AG04450 (cell line): Measurements from ENCODE around the gene GABBR2. TPM values are rescaled to one million over a fixed set of nuclear protein-coding genes. Genes with fewer than 3 reads are reported as not detected.

Experiments used
- CTCF ChIA-PET: fragments of 300-600, 350-600 bp; formaldehyde crosslinking; extraction: SDS; loops from one replicate; lab custom pipeline; 2022; ENCODE audit warnings: antibody characterized with exemption, inconsistent platforms; lab: Charles Lee
- POLR2A ChIA-PET: fragments of 350-600 bp; formaldehyde crosslinking; extraction: SDS; loops from one replicate; lab custom pipeline; 2021; ENCODE audit warnings: antibody characterized with exemption, inconsistent platforms; lab: Yijun Ruan, JAX
- DNase-seq: peaks from one replicate; pipeline ENCODE4 v3.0.0-alpha.2; 2011; ENCODE audit warnings: low read depth, low spot score
- H3K27ac ChIP-seq: one replicate; pipeline ENCODE4 v1.5.1; 2012; ENCODE audit warnings: low read depth, low read length, control low read depth
- H3K27me3 ChIP-seq: one replicate; pipeline ENCODE4 v1.6.0; 2012; ENCODE audit warnings: low read length; ENCODE audit not compliant: control insufficient read depth, insufficient read depth
- H3K4me3 ChIP-seq: 2 replicates; pipeline ENCODE4 v1.5.1; 2011; ENCODE audit warnings: mild to moderate bottlenecking, low read depth, low read length, control low read depth
- H3K9me3 ChIP-seq: 2 replicates; pipeline ENCODE4 v1.5.1; 2012; ENCODE audit warnings: low read length; ENCODE audit not compliant: control insufficient read depth, insufficient read depth
- CTCF ChIP-seq: IDR thresholded peaks from 2 replicates; pipeline ENCODE4 v1.5.1; 2011; ENCODE audit warnings: low read depth, low read length, control low read depth, inconsistent platforms
- polyA plus RNA-seq: library from polyadenylated mRNA; depleted of rRNA; stranded (reverse); fragments of >200 nt; gene quantifications from 2 replicates; pipeline ENCODE4 v1.2.3, GENCODE V29; 2011

The GABBR2 gene
- polyA plus RNA-seq, 1 experiment = 2.4 TPM

- POLR2A ChIA-PET = interaction anchor here (0.6 kb wide), 1 partner anchor 84 kb away, joined by 7 read pairs; no protein-coding TSS in a partner anchor
- no peak overlapping the region for H3K4me3 ChIP-seq
- TF ChIP-seq CTCF = no peak
- peak overlapping the region; percentile 61 for H3K27ac ChIP-seq
- DNase-seq = peak; percentile 15
- no peaks in the 10 kb centered on the region for H3K27me3 ChIP-seq
- CTCF ChIA-PET = interaction anchor here (1.2 to 3.2 kb wide), 2 partner anchors 33 to 427 kb away, joined by 3 to 9 read pairs; no protein-coding TSS in a partner anchor
- no peaks in the 10 kb centered on the region for H3K9me3 ChIP-seq
These were observed 33.9 kb upstream of the GABBR2 start for GRCh38 chr9:98742325-98743280.

GRCh38 chr9:98740226-98740881 is 31.6 kb upstream of the GABBR2 start:
- H3K4me3 ChIP-seq = no peak overlapping the region
- POLR2A ChIA-PET = no interaction called here
- DNase-seq = no peak
- H3K27ac ChIP-seq = no peak overlapping the region
- no peaks in the 10 kb centered on the region for H3K27me3 ChIP-seq
- no peaks in the 10 kb centered on the region for H3K9me3 ChIP-seq
- no peak for TF ChIP-seq CTCF
- CTCF ChIA-PET = interaction anchor here (1.9 to 3.2 kb wide), 2 partner anchors 35 to 425 kb away, joined by 6 to 9 read pairs; no protein-coding TSS in a partner anchor

- DNase-seq = no peak
- Histone ChIP-seq H3K27ac (no peak overlapping the region), H3K27me3 (no peaks in the 10 kb centered on the region), H3K9me3 (no peaks in the 10 kb centered on the region), H3K4me3 (no peak overlapping the region)
- no peak for TF ChIP-seq CTCF
- ChIA-PET POLR2A (no interaction called here), CTCF (no interaction called here)
These were observed 30.0 kb upstream of the GABBR2 start for GRCh38 chr9:98738741-98739140.

GRCh38 chr9:98736226-98736625 is 27.5 kb upstream of the GABBR2 start:
- ChIA-PET CTCF (interaction anchor here (0.9 kb wide), 1 partner anchor 40 kb away, joined by 3 read pairs; no protein-coding TSS in a partner anchor), POLR2A (no interaction called here)
- Histone ChIP-seq H3K27me3 (no peaks in the 10 kb centered on the region), H3K27ac (no peak overlapping the region), H3K9me3 (no peaks in the 10 kb centered on the region), H3K4me3 (no peak overlapping the region)
- TF ChIP-seq CTCF = no peak
- no peak for DNase-seq
